Neuronal stem cell (in vitro differentiated cells): Measurements from ENCODE around the gene PRKD1. TPM values are rescaled to one million over a fixed set of nuclear protein-coding genes. Genes with fewer than 3 reads are reported as not detected.

ENCODE experiments used
- DNase-seq: peaks from one replicate; pipeline ENCODE4 v3.0.0-alpha.2; 2013; ENCODE audit warnings: low spot score
- H2AFZ ChIP-seq: one replicate; pipeline ENCODE4 v1.6.1; 2013; ENCODE audit warnings: mild to moderate bottlenecking, low read length, inconsistent platforms
- H2AK5ac ChIP-seq: 2 replicates; pipeline ENCODE4 v1.6.1; 2013; ENCODE audit warnings: low read depth, mild to moderate bottlenecking, inconsistent platforms, low read length, moderate library complexity, mixed read lengths
- H2BK120ac ChIP-seq: 2 replicates; pipeline ENCODE4 v1.6.1; 2013; ENCODE audit warnings: low read depth, mild to moderate bottlenecking, inconsistent platforms, low read length, moderate library complexity, mixed read lengths
- H2BK12ac ChIP-seq: one replicate; pipeline ENCODE4 v1.6.1; 2013; ENCODE audit warnings: low read length, inconsistent platforms
- H2BK15ac ChIP-seq: 2 replicates; pipeline ENCODE4 v1.6.1; 2013; ENCODE audit warnings: mild to moderate bottlenecking, low read length, inconsistent platforms, mixed read lengths
- H2BK5ac ChIP-seq: one replicate; pipeline ENCODE4 v1.6.1; 2013; ENCODE audit warnings: inconsistent platforms, mild to moderate bottlenecking, low read length, moderate library complexity
- H3K14ac ChIP-seq: one replicate; pipeline ENCODE4 v1.6.1; 2013; ENCODE audit warnings: low read length, inconsistent platforms
- H3K18ac ChIP-seq: 2 replicates; pipeline ENCODE4 v1.6.1; 2013; ENCODE audit warnings: low read length, inconsistent platforms
- H3K23ac ChIP-seq: 2 replicates; pipeline ENCODE4 v1.6.1; 2013; ENCODE audit warnings: low read depth, mild to moderate bottlenecking, mixed read lengths, low read length, inconsistent platforms; ENCODE audit not compliant: poor library complexity
- H3K27ac ChIP-seq: replicated peaks from 3 replicates; pipeline ENCODE4 v1.5.1; 2013; ENCODE audit warnings: low read length, inconsistent platforms
- H3K27me3 ChIP-seq, 3 experiments: 2 replicates each; pipeline ENCODE4 v1.6.1; 2013; ENCODE audit warnings: low read length in 3 of 3, mild to moderate bottlenecking in 2 of 3, inconsistent platforms in 1 of 3, low read depth in 1 of 3, mixed read lengths in 1 of 3, moderate library complexity in 1 of 3; ENCODE audit not compliant: control insufficient read depth in 3 of 3, insufficient read depth in 3 of 3
- H3K36me3 ChIP-seq, 2 donors: replicated peaks in 1 of 2; 2 replicates each; pipeline ENCODE4 v1.6.1; 2013; ENCODE audit warnings: low read length in 2 of 2; ENCODE audit not compliant: control insufficient read depth in 2 of 2, insufficient read depth in 2 of 2
- H3K4ac ChIP-seq: 2 replicates; pipeline ENCODE4 v1.6.1; 2013; ENCODE audit warnings: inconsistent platforms, mild to moderate bottlenecking, low read length, moderate library complexity
- H3K4me1 ChIP-seq, 2 donors: 1 replicate in 1 of 2; 2 replicates in 1 of 2; pipeline ENCODE4 v1.6.1; 2013; ENCODE audit warnings: low read length in 2 of 2, low read depth in 1 of 2; ENCODE audit not compliant: control insufficient read depth in 2 of 2, insufficient read depth in 1 of 2
- H3K4me2 ChIP-seq: one replicate; pipeline ENCODE4 v1.6.1; 2013; ENCODE audit warnings: mild to moderate bottlenecking, low read length, inconsistent platforms; ENCODE audit not compliant: insufficient read depth, poor library complexity, severe bottlenecking
- H3K4me3 ChIP-seq, 2 donors: 2 replicates each; pipeline ENCODE4 v1.5.1; 2013; ENCODE audit warnings: low read length in 2 of 2, mild to moderate bottlenecking in 2 of 2, inconsistent platforms in 1 of 2, moderate library complexity in 1 of 2
- H3K79me1 ChIP-seq: one replicate; pipeline ENCODE4 v1.6.1; 2013; ENCODE audit warnings: low read depth, mild to moderate bottlenecking, inconsistent platforms, low read length, moderate library complexity
- H3K9ac ChIP-seq: one replicate; pipeline ENCODE4 v1.6.1; 2013; ENCODE audit warnings: mild to moderate bottlenecking, low read depth, low read length, inconsistent platforms; ENCODE audit not compliant: poor library complexity
- H3K9me3 ChIP-seq, 2 donors: replicated peaks in 1 of 2; 2 replicates each; pipeline versions ENCODE3 to v1.6.1; 2013; ENCODE audit warnings: low read length in 2 of 2, mild to moderate bottlenecking in 2 of 2, inconsistent platforms in 1 of 2, low read depth in 1 of 2, mixed read lengths in 1 of 2, moderate library complexity in 1 of 2; ENCODE audit not compliant: control insufficient read depth in 2 of 2, insufficient read depth in 1 of 2
- H4K8ac ChIP-seq: one replicate; pipeline ENCODE4 v1.6.1; 2013; ENCODE audit warnings: low read depth, mild to moderate bottlenecking, inconsistent platforms, low read length, moderate library complexity
- H4K91ac ChIP-seq: one replicate; pipeline ENCODE4 v1.6.1; 2013; ENCODE audit warnings: low read length, low read depth, mild to moderate bottlenecking, inconsistent platforms; ENCODE audit not compliant: poor library complexity
- WGBS, 2 donors: extraction: QIAGEN DNeasy Blood & Tissue Kit; methylation state at CpG; one replicate each; pipeline ENCODE4 v1.1.7; 2013; ENCODE audit warnings: missing lambda C conversion rate in 2 of 2, mixed read lengths in 1 of 2; ENCODE audit not compliant: insufficient read length in 2 of 2, insufficient replicate concordance in 1 of 2; ENCODE audit errors: extremely low coverage in 2 of 2; 5-methylcytosine and 5-hydroxymethylcytosine counted together
- polyA plus RNA-seq, 2 experiments: library from polyadenylated mRNA; stranded (reverse); fragments of 200-250 nt; gene quantifications; one replicate each; pipeline ENCODE4 v1.2.3, GENCODE V29; 2013

PRKD1 gene
- polyA plus RNA-seq (2013, experiment 1 of 2) = 10.6 TPM
- 11.0 TPM for polyA plus RNA-seq (2013, experiment 2 of 2)

DNA sequence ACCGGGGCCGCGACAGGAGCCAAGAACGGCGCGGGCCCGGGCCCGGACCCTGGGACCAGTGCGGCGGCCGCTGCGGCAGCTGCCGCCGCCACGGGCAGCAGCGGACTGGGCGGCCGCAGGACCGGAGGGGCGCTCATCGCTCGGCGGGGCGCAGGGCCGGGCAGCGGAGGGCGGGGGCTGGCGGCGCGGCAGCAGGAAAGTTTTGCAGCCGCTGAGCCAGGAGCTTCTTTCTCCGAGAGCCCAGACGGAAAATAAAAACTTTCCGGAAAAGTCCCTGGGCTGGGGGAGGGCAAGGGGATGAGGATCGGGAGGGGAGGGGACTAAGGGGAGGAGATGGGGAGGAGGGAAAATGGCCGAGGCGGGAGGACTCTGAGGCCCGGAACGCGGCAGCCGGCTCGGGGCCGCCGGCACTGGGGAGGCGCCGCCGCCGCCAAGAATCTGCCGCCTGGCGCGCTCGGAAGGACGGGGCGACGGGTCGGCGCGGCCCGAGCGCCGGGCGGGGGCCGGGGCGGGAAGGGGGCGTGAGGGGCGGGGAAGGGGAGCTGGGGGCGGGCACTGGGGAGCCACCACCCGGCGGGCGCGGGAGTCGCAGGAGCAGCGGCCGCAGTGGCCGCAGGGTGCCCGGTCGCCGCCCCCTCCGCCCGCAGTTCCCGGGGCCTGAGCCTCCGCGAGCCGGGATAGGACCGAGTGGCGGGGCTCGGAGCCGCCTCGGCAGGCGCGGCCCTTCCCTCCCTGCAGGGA lies at the start of gene PRKD1:
Gene PRKD1 (minus strand): TSS at position 472 of the 741 bp plus-strand sequence.
- no peaks in the 10 kb centered on the region for H3K36me3 ChIP-seq
- H2BK15ac ChIP-seq = peak within 1 kb of the TSS; percentile 49
- peaks cover 5 to 10% of the 10 kb centered on the region in 2 donors for H3K4me1 ChIP-seq
- H2AFZ ChIP-seq = peak within 1 kb of the TSS; percentile 99
- H3K9ac ChIP-seq = peak within 1 kb of the TSS; percentile 92
- peak within 1 kb of the TSS; percentile 97 for H3K18ac ChIP-seq
- peaks cover 0 to 31% (median 0%) of the 10 kb centered on the region in 3 experiments for H3K27me3 ChIP-seq
- DNase-seq = peak; percentile 57
- peak within 1 kb of the TSS; percentile 81 for H3K4me2 ChIP-seq
- WGBS, 2 donors = no CpG with 5 or more reads among the region's 91 CpGs
- H3K79me1 ChIP-seq = no peaks in the 10 kb centered on the region
- no peak within 1 kb of the TSS for H3K4ac ChIP-seq
- no peak within 1 kb of the TSS for H2BK120ac ChIP-seq
- H2BK5ac ChIP-seq = no peak within 1 kb of the TSS
- H3K14ac ChIP-seq = no peak within 1 kb of the TSS
- peak within 1 kb of the TSS; percentile 69 to 96 for H3K4me3 ChIP-seq
- no peak within 1 kb of the TSS for H4K91ac ChIP-seq
- H2AK5ac ChIP-seq = no peak within 1 kb of the TSS
- no peak within 1 kb of the TSS for H2BK12ac ChIP-seq
- H3K23ac ChIP-seq = peak within 1 kb of the TSS; percentile 26
- H3K27ac ChIP-seq = peak within 1 kb of the TSS; percentile 59
- no peaks in the 10 kb centered on the region for H3K9me3 ChIP-seq
- no peak within 1 kb of the TSS for H4K8ac ChIP-seq

GRCh38 chr14:29971101-29971500 lies 43.5 kb upstream of the PRKD1 start:
- H2BK15ac ChIP-seq = no peak overlapping the region
- no peak overlapping the region for H3K4me3 ChIP-seq
- no peak overlapping the region for H4K91ac ChIP-seq
- peak overlapping the region; percentile 68 for H2AK5ac ChIP-seq
- H2AFZ ChIP-seq = no peak overlapping the region
- H3K18ac ChIP-seq = no peak overlapping the region
- H3K27me3 ChIP-seq = no peaks in the 10 kb centered on the region
- no CpG with 5 or more reads among the region's 15 CpGs for WGBS, 2 donors
- H3K4ac ChIP-seq = no peak overlapping the region
- H3K14ac ChIP-seq = no peak overlapping the region
- H2BK12ac ChIP-seq = no peak overlapping the region
- H4K8ac ChIP-seq = no peak overlapping the region
- no peaks in the 10 kb centered on the region for H3K36me3 ChIP-seq
- no peak overlapping the region for H2BK5ac ChIP-seq
- DNase-seq = no peak
- no peak overlapping the region for H2BK120ac ChIP-seq
- H3K27ac ChIP-seq = no peak overlapping the region
- H3K79me1 ChIP-seq = no peaks in the 10 kb centered on the region
- H3K4me1 ChIP-seq = no peaks in the 10 kb centered on the region
- H3K9me3 ChIP-seq = no peaks in the 10 kb centered on the region
- H3K9ac ChIP-seq = no peak overlapping the region
- H3K4me2 ChIP-seq = no peak overlapping the region
- no peak overlapping the region for H3K23ac ChIP-seq

DNA sequence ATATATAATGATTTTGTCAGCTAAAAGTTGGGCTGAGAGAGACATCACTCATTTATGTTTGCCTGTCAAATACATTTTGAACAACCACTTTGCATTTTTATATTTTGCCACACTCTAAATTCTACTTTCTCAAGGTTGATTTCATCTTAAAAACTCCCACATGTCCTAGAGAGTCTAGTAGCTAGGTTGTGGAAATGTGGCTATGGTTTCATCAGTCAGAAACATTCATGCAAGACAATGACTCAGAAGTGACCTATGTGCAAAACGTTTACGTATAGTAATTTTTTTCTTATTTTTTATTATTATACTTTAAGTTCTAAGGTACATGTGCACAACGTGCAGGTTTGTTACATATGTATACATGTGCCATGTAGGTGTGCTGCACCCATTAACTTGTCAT lies 27.4 kb upstream of the PRKD1 start:
- H3K23ac ChIP-seq = no peak overlapping the region
- H3K4me3 ChIP-seq = no peak overlapping the region
- no peak overlapping the region for H2AFZ ChIP-seq
- H3K36me3 ChIP-seq = no peaks in the 10 kb centered on the region
- H3K27ac ChIP-seq = no peak overlapping the region
- H3K9me3 ChIP-seq = no peaks in the 10 kb centered on the region
- H3K79me1 ChIP-seq = no peaks in the 10 kb centered on the region
- H3K4ac ChIP-seq = no peak overlapping the region
- no peak overlapping the region for H2AK5ac ChIP-seq
- no peak for DNase-seq
- H2BK15ac ChIP-seq = no peak overlapping the region
- no peak overlapping the region for H2BK12ac ChIP-seq
- no CpG with 5 or more reads among the region's 3 CpGs for WGBS, 2 donors
- H3K27me3 ChIP-seq = no peaks in the 10 kb centered on the region
- no peak overlapping the region for H4K8ac ChIP-seq
- H2BK5ac ChIP-seq = no peak overlapping the region
- no peak overlapping the region for H3K18ac ChIP-seq
- H3K4me1 ChIP-seq = no peaks in the 10 kb centered on the region
- H4K91ac ChIP-seq = no peak overlapping the region
- H3K4me2 ChIP-seq = no peak overlapping the region
- no peak overlapping the region for H2BK120ac ChIP-seq
- H3K14ac ChIP-seq = no peak overlapping the region
- no peak overlapping the region for H3K9ac ChIP-seq

DNA sequence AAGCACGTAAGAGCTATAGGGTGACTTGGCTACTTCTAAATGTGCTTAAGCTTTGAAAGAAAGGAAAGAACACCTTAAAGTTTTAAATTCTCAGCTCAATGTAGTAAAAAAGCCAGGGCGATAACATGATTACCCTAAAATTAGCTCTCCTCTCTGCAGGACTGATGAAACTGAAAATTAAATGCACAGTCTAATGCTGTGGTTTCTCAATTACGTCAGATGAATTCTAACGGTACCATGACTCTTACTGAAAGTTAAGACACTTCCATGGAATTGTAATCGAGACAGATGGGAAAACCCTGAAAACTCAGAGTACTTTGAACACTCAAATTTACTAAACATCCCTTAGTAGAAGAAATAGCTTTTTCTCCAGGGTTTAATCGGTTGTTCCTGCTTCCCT lies 25.9 kb upstream of the PRKD1 start:
- no peak overlapping the region for H3K4me3 ChIP-seq
- H3K36me3 ChIP-seq = no peaks in the 10 kb centered on the region
- H3K14ac ChIP-seq = no peak overlapping the region
- no peak overlapping the region for H2AK5ac ChIP-seq
- H2BK12ac ChIP-seq = no peak overlapping the region
- no peak for DNase-seq
- H3K4ac ChIP-seq = no peak overlapping the region
- H3K4me1 ChIP-seq = no peaks in the 10 kb centered on the region
- no peak overlapping the region for H4K91ac ChIP-seq
- H2AFZ ChIP-seq = no peak overlapping the region
- no peak overlapping the region for H3K23ac ChIP-seq
- no peak overlapping the region for H4K8ac ChIP-seq
- no peak overlapping the region for H2BK15ac ChIP-seq
- H3K9me3 ChIP-seq = no peaks in the 10 kb centered on the region
- no peak overlapping the region for H3K4me2 ChIP-seq
- H2BK120ac ChIP-seq = no peak overlapping the region
- H3K27me3 ChIP-seq = no peaks in the 10 kb centered on the region
- H2BK5ac ChIP-seq = no peak overlapping the region
- H3K18ac ChIP-seq = no peak overlapping the region
- H3K79me1 ChIP-seq = no peaks in the 10 kb centered on the region
- H3K27ac ChIP-seq = no peak overlapping the region
- no peak overlapping the region for H3K9ac ChIP-seq
- WGBS, 2 donors = no CpG with 5 or more reads among the region's 6 CpGs
